Prostate gland (tissue), 2 donors: Measurements from ENCODE around the gene SH3RF2.

Experiments
- CTCF ChIP-seq, 4 experiments: fragments of 200-600 bp in 2 of 4; fragments of 450-650 bp in 2 of 4; sonication (generic) in 2 of 4; IDR thresholded peaks; 1 replicate in 3 of 4; 2 replicates in 1 of 4; pipeline ENCODE4 v1.5.1; 2016 to 2019; ENCODE audit warnings: antibody characterized with exemption in 4 of 4, mild to moderate bottlenecking in 2 of 4, moderate library complexity in 2 of 4
- POLR2A ChIP-seq: fragments of 450-650 bp; IDR thresholded peaks from one replicate; pipeline ENCODE4 v1.6.1; 2016; ENCODE audit warnings: antibody characterized with exemption, mild to moderate bottlenecking
- POLR2AphosphoS5 ChIP-seq: sonication (generic); formaldehyde crosslinking; IDR thresholded peaks from one replicate; pipeline ENCODE4 v1.6.1; 2017; ENCODE audit warnings: antibody characterized with exemption

- no peak for TF ChIP-seq POLR2AphosphoS5
- peak in 3 of 4 experiments; percentile 10 to 56 (median 38) for TF ChIP-seq CTCF (IDR thresholded peaks at IDR 0.05)
- no peak for TF ChIP-seq POLR2A
These were observed 48.3 kb upstream of the SH3RF2 start for GRCh38 chr5:145887976-145888574.
